MV-4-11 (cell line): Measurements from ENCODE around the gene ADORA2A.
"Not testable (repeated sequence)": the region's sequence is repeated elsewhere in the genome, so short reads cannot be mapped to it uniquely, and the experiment has no call there.

Experiments used
- DNase-seq: peaks from one replicate; lab custom pipeline; 2025; lab: John Stamatoyannopoulos, UW

Gene ADORA2A

GRCh38 chr22:24489011-24489410 is 61.6 kb downstream of the ADORA2A start:
- no peak for DNase-seq

- not testable (repeated sequence) for DNase-seq
These were observed 62.0 kb downstream of the ADORA2A start for GRCh38 chr22:24489434-24489833.
